HG02870 (cell line): Measurements from ENCODE around the gene DTD1.

Source experiments
- ATAC-seq: cut with Tn5 transposase; IDR thresholded peaks from one replicate; pipeline ENCODE4 v1.9.1; 2021; ENCODE audit warnings: mild to moderate bottlenecking, moderate library complexity; ENCODE audit not compliant: unreplicated experiment

The DTD1 gene

GRCh38 chr20:18657575-18657974 is 69.7 kb downstream of the DTD1 start:
- no peak for ATAC-seq

- ATAC-seq, result peak; percentile 78
Measured at GRCh38 chr20:18662279-18663040, 74.6 kb downstream of the DTD1 start.

- no peak for ATAC-seq
Measured at GRCh38 chr20:18663932-18664331, 76.1 kb downstream of the DTD1 start.

GRCh38 chr20:18665135-18665534 is 77.3 kb downstream of the DTD1 start:
- ATAC-seq, result no peak

GRCh38 chr20:18666803-18667415 is 79.1 kb downstream of the DTD1 start:
- ATAC-seq, result no peak

GRCh38 chr20:18669241-18670019 is 81.6 kb downstream of the DTD1 start:
- no peak for ATAC-seq

- no peak for ATAC-seq
Measured at GRCh38 chr20:18671203-18671710, 83.4 kb downstream of the DTD1 start.

- no peak for ATAC-seq
Measured at GRCh38 chr20:18672834-18673233, 85.0 kb downstream of the DTD1 start.

GRCh38 chr20:18676396-18676795 is 88.5 kb downstream of the DTD1 start:
- ATAC-seq, result no peak

- no peak for ATAC-seq
Measured at GRCh38 chr20:18677126-18677525, 89.3 kb downstream of the DTD1 start.

- peak; percentile 70 for ATAC-seq
Measured at GRCh38 chr20:18678549-18679419, 90.9 kb downstream of the DTD1 start.

GRCh38 chr20:18683839-18684238 is 96.0 kb downstream of the DTD1 start:
- no peak for ATAC-seq

GRCh38 chr20:18684775-18685174 is 96.9 kb downstream of the DTD1 start:
- ATAC-seq, result no peak

- ATAC-seq, result no peak
Measured at GRCh38 chr20:18685406-18685805, 97.6 kb downstream of the DTD1 start.

- ATAC-seq, result no peak
Measured at GRCh38 chr20:18686696-18687095, 98.8 kb downstream of the DTD1 start.

GRCh38 chr20:18688676-18689075 is 100.8 kb downstream of the DTD1 start:
- ATAC-seq, result no peak

GRCh38 chr20:18689557-18689956 is 101.7 kb downstream of the DTD1 start:
- ATAC-seq, result no peak

GRCh38 chr20:18692447-18692846 is 104.6 kb downstream of the DTD1 start:
- ATAC-seq, result no peak

- no peak for ATAC-seq
Measured at GRCh38 chr20:18694071-18694470, 106.2 kb downstream of the DTD1 start.

GRCh38 chr20:18695175-18695574 is 107.3 kb downstream of the DTD1 start:
- no peak for ATAC-seq
